ENCODE measurements around the gene LPP. TPM values are rescaled to one million over a fixed set of nuclear protein-coding genes. Genes with fewer than 3 reads are reported as not detected.
A peak's percentile ranks its signal among the peaks of the same experiment; 100 is the strongest.

LPP gene
- total and polyA plus RNA-seq, 2 of the 13 experiments (the other 11 are each of a cell fraction or from before 2014, with no cell fraction given) = 19.2 to 29.9 TPM

DNA sequence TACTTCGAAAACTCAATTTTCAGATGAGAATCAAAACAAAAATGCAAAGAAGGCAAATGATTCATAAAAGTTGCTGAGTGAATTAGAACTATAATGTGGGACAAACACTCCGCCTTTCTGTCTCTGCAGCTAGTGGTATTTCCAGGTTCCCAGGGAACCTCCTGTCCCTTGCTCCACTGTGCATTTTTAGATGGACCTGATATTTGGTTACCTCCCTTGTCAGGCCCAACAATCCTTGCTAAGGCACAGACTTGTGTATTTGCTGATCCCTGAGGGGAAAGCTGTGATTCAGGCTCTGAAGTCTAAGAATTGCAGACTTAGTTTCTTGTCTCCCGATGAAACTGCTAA is 162.7 kb downstream of the LPP start:
- no peak overlapping the region for H3K4me2 ChIP-seq (ENCODE audit: low read depth, low read length)
- no peak overlapping the region for H3K9ac ChIP-seq (ENCODE audit: insufficient read depth, low read depth, low read length)
- POLR2A ChIA-PET = no interaction called here
- in situ Hi-C loops (cut with HindIII; ENCODE audit: extremely low pct_ligation_motif_present, low pct_unique_long_range_greater_than_20kb) (no loop called here), intact Hi-C loops (cut with micrococcal nuclease; ENCODE audit: unreplicated experiment) (no loop called here)
- CTCF ChIA-PET (ENCODE audit: low intra/inter-chr PET ratio, low total read pairs) = no interaction called here
- DNase-seq (ENCODE audit: low spot score) (no peak), FAIRE-seq (peak; percentile 15), ATAC-seq (peak; percentile 46)
- no peaks in the 10 kb centered on the region for H4K20me1 ChIP-seq (ENCODE audit: insufficient read depth, low read length)
- H3K27me3 ChIP-seq (ENCODE audit: control insufficient read depth in 1 of 2, insufficient read depth in 2 of 2, low read length in 2 of 2) = no peaks in the 10 kb centered on the region
- H3K4me3 ChIP-seq (replicated peaks in 1 of 3; ENCODE audit: insufficient read depth in 1 of 3, low read depth in 2 of 3, low read length in 3 of 3) = no peak overlapping the region
- TF ChIP-seq, protein P1, sequence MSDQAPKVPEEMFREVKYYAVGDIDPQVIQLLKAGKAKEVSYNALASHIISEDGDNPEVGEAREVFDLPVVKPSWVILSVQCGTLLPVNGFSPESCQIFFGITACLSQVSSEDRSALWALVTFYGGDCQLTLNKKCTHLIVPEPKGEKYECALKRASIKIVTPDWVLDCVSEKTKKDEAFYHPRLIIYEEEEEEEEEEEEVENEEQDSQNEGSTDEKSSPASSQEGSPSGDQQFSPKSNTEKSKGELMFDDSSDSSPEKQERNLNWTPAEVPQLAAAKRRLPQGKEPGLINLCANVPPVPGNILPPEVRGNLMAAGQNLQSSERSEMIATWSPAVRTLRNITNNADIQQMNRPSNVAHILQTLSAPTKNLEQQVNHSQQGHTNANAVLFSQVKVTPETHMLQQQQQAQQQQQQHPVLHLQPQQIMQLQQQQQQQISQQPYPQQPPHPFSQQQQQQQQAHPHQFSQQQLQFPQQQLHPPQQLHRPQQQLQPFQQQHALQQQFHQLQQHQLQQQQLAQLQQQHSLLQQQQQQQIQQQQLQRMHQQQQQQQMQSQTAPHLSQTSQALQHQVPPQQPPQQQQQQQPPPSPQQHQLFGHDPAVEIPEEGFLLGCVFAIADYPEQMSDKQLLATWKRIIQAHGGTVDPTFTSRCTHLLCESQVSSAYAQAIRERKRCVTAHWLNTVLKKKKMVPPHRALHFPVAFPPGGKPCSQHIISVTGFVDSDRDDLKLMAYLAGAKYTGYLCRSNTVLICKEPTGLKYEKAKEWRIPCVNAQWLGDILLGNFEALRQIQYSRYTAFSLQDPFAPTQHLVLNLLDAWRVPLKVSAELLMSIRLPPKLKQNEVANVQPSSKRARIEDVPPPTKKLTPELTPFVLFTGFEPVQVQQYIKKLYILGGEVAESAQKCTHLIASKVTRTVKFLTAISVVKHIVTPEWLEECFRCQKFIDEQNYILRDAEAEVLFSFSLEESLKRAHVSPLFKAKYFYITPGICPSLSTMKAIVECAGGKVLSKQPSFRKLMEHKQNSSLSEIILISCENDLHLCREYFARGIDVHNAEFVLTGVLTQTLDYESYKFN (CRISPR knock-in tag; conservative IDR thresholded peaks at IDR 0.05) = 0 out of 2 replicates have a peak, but pooled peaks have one; percentile 7
- TF ChIP-seq HOXD1 (CRISPR knock-in tag; IDR thresholded peaks at IDR 0.05) (0 out of 2 replicates have a peak, but pooled peaks have one; percentile 3), ZNF781 (CRISPR knock-in tag; IDR thresholded peaks at IDR 0.05; ENCODE audit: borderline replicate concordance, not compliant biosample characterization) (no peak)
- BruUV-seq (replicated peaks) = no TSS peak
- 93% methylated on average over 3 of the region's 3 CpGs for WGBS (ENCODE audit: low lambda C conversion rate)
- H3K27ac ChIP-seq (ENCODE audit: extremely low read length, insufficient read depth, low read length) = peak overlapping the region; percentile 17
- H3K36me3 ChIP-seq (replicated peaks in 1 of 2; ENCODE audit: control insufficient read depth in 1 of 2, insufficient read depth in 2 of 2, low read length in 2 of 2) = no peaks in the 10 kb centered on the region
- H2AFZ ChIP-seq (ENCODE audit: low read length) = no peak overlapping the region
- H3K79me2 ChIP-seq (ENCODE audit: insufficient read depth, low read length) = peaks cover 25% of the 10 kb centered on the region
- H3K4me1 ChIP-seq (ENCODE audit: insufficient read depth, low read length) = peaks cover 39% of the 10 kb centered on the region
- H3K9me3 ChIP-seq (ENCODE audit: low read length) = no peaks in the 10 kb centered on the region

DNA sequence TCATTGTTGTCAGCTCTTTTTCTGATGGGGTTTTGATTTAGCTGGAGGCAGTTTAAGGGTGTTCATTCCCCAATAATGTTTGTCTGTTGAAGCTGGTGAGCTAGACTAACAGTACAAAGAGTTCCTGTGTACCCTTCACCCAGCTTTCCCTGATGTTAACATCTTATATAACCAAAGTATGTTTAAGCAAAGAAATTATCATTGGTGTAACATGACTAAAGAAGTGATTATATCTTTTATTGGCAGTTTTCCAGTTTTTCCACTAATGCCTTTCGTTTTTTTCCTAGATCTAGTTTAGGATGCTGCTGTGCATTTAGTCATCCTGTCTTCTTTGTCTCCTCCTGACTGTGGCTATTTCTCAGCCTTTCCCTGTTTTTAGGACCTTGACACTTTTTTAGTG is 165.6 kb downstream of the LPP start:
- peaks cover 27% of the 10 kb centered on the region for H3K79me2 ChIP-seq (ENCODE audit: insufficient read depth, low read length)
- BruUV-seq (replicated peaks) = no TSS peak
- no peak overlapping the region for H2AFZ ChIP-seq (ENCODE audit: low read length)
- ChIA-PET POLR2A (no interaction called here), CTCF (ENCODE audit: low intra/inter-chr PET ratio, low total read pairs) (no interaction called here)
- no peak overlapping the region for H3K27ac ChIP-seq (ENCODE audit: extremely low read length, insufficient read depth, low read length)
- H3K4me3 ChIP-seq (replicated peaks in 1 of 3; ENCODE audit: insufficient read depth in 1 of 3, low read depth in 2 of 3, low read length in 3 of 3) = no peak overlapping the region
- H3K36me3 ChIP-seq (replicated peaks in 1 of 2; ENCODE audit: control insufficient read depth in 1 of 2, insufficient read depth in 2 of 2, low read length in 2 of 2) = no peaks in the 10 kb centered on the region
- no peak overlapping the region for H3K4me2 ChIP-seq (ENCODE audit: low read depth, low read length)
- ATAC-seq = no peak
- H3K27me3 ChIP-seq (ENCODE audit: control insufficient read depth in 1 of 2, insufficient read depth in 2 of 2, low read length in 2 of 2) = no peaks in the 10 kb centered on the region
- in situ Hi-C loops (cut with HindIII; ENCODE audit: extremely low pct_ligation_motif_present, low pct_unique_long_range_greater_than_20kb) = no loop called here
- peak; percentile 45 for DNase-seq (ENCODE audit: low spot score)
- WGBS (ENCODE audit: low lambda C conversion rate) = 72% methylated on average over 1 of the region's 1 CpG
- no peaks in the 10 kb centered on the region for H4K20me1 ChIP-seq (ENCODE audit: insufficient read depth, low read length)
- no peak for FAIRE-seq
- no peaks in the 10 kb centered on the region for H3K9me3 ChIP-seq (ENCODE audit: low read length)
- peaks cover 39% of the 10 kb centered on the region for H3K4me1 ChIP-seq (ENCODE audit: insufficient read depth, low read length)
- intact Hi-C loops (cut with micrococcal nuclease; ENCODE audit: unreplicated experiment) = no loop called here
- H3K9ac ChIP-seq (ENCODE audit: insufficient read depth, low read depth, low read length) = no peak overlapping the region
- TF ChIP-seq U2AF2 (IDR thresholded peaks at IDR 0.05; ENCODE audit: low read depth, low read length) (no peak), NFIB (CRISPR knock-in tag; IDR thresholded peaks at IDR 0.05; ENCODE audit: borderline replicate concordance) (no peak), ZNF703 (CRISPR knock-in tag; IDR thresholded peaks at IDR 0.05; ENCODE audit: borderline replicate concordance) (no peak), HES4 (CRISPR knock-in tag; IDR thresholded peaks at IDR 0.05; ENCODE audit: borderline replicate concordance) (no peak), ZNF761 (CRISPR knock-in tag; conservative IDR thresholded peaks at IDR 0.05) (no peak), KDM5B (CRISPR knock-in tag; IDR thresholded peaks at IDR 0.05; ENCODE audit: borderline replicate concordance) (no peak), MED13 (CRISPR knock-in tag; IDR thresholded peaks at IDR 0.05) (no peak), ZFP36L2 (CRISPR knock-in tag; IDR thresholded peaks at IDR 0.05) (no peak)
- TF ChIP-seq, protein P2, sequence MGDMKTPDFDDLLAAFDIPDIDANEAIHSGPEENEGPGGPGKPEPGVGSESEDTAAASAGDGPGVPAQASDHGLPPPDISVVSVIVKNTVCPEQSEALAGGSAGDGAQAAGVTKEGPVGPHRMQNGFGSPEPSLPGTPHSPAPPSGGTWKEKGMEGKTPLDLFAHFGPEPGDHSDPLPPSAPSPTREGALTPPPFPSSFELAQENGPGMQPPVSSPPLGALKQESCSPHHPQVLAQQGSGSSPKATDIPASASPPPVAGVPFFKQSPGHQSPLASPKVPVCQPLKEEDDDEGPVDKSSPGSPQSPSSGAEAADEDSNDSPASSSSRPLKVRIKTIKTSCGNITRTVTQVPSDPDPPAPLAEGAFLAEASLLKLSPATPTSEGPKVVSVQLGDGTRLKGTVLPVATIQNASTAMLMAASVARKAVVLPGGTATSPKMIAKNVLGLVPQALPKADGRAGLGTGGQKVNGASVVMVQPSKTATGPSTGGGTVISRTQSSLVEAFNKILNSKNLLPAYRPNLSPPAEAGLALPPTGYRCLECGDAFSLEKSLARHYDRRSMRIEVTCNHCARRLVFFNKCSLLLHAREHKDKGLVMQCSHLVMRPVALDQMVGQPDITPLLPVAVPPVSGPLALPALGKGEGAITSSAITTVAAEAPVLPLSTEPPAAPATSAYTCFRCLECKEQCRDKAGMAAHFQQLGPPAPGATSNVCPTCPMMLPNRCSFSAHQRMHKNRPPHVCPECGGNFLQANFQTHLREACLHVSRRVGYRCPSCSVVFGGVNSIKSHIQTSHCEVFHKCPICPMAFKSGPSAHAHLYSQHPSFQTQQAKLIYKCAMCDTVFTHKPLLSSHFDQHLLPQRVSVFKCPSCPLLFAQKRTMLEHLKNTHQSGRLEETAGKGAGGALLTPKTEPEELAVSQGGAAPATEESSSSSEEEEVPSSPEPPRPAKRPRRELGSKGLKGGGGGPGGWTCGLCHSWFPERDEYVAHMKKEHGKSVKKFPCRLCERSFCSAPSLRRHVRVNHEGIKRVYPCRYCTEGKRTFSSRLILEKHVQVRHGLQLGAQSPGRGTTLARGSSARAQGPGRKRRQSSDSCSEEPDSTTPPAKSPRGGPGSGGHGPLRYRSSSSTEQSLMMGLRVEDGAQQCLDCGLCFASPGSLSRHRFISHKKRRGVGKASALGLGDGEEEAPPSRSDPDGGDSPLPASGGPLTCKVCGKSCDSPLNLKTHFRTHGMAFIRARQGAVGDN (CRISPR knock-in tag; IDR thresholded peaks at IDR 0.05) = no peak
